Vagina (tissue), 2 donors: ENCODE results near the gene ALOX12.

ENCODE experiments used
- POLR2AphosphoS5 ChIP-seq, 2 donors: sonication (generic); formaldehyde crosslinking; IDR thresholded peaks; one replicate each; pipeline ENCODE4 v1.9.0; 2017; ENCODE audit warnings: antibody characterized with exemption in 2 of 2, mild to moderate bottlenecking in 2 of 2, low read depth in 1 of 2; ENCODE audit not compliant: insufficient read depth in 1 of 2
- TF ChIP-seq, protein P1 (sequence below), 3 experiments: fragments of 450-650 bp in 2 of 3; fragments of 200-600 bp in 1 of 3; sonication (generic) in 1 of 3; IDR thresholded peaks; one replicate each; pipeline ENCODE4 v1.5.1; 2017 to 2019; ENCODE audit warnings: antibody characterized with exemption in 3 of 3, mild to moderate bottlenecking in 2 of 3, moderate library complexity in 2 of 3

DNA sequence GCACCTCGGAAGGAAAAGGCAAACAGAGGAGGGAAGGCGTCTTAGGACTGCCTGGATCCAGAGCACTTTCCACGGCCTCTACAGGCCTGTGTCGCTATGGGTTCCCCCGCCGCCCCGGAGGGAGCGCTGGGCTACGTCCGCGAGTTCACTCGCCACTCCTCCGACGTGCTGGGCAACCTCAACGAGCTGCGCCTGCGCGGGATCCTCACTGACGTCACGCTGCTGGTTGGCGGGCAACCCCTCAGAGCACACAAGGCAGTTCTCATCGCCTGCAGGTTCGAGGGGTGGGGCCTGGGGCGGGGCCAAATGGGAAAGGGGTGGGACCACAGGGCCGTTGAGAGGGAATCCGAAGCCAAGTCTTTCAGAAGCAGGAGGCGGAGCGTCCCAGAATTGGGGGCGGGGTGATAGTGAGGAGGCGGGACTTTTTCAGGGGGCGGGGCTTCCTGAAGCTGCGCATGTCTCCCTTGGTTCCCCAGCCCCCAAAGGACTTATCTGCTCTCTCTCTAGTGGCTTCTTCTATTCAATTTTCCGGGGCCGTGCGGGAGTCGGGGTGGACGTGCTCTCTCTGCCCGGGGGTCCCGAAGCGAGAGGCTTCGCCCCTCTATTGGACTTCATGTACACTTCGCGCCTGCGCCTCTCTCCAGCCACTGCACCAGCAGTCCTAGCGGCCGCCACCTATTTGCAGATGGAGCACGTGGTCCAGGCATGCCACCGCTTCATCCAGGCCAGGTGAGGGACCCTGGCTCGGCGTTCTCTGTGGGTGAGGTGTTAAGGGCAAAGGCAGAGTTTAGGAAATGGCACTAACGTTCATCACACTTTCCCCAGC is 27.9 kb downstream of the ALOX12 start:
- TF ChIP-seq, protein P1, sequence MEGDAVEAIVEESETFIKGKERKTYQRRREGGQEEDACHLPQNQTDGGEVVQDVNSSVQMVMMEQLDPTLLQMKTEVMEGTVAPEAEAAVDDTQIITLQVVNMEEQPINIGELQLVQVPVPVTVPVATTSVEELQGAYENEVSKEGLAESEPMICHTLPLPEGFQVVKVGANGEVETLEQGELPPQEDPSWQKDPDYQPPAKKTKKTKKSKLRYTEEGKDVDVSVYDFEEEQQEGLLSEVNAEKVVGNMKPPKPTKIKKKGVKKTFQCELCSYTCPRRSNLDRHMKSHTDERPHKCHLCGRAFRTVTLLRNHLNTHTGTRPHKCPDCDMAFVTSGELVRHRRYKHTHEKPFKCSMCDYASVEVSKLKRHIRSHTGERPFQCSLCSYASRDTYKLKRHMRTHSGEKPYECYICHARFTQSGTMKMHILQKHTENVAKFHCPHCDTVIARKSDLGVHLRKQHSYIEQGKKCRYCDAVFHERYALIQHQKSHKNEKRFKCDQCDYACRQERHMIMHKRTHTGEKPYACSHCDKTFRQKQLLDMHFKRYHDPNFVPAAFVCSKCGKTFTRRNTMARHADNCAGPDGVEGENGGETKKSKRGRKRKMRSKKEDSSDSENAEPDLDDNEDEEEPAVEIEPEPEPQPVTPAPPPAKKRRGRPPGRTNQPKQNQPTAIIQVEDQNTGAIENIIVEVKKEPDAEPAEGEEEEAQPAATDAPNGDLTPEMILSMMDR (IDR thresholded peaks at IDR 0.05), result no peak
- peak; percentile 77 to 82 for TF ChIP-seq POLR2AphosphoS5 (IDR thresholded peaks at IDR 0.05; ENCODE audit: insufficient read depth in 1 of 2, low read depth in 1 of 2)
